ENCODE results near the gene CRTC2. TPM values are rescaled to one million over a fixed set of nuclear protein-coding genes. Genes with fewer than 3 reads are reported as not detected.

CRTC2 gene
- total RNA-seq, 1 experiment from 2014 or later = 33.8 TPM

DNA sequence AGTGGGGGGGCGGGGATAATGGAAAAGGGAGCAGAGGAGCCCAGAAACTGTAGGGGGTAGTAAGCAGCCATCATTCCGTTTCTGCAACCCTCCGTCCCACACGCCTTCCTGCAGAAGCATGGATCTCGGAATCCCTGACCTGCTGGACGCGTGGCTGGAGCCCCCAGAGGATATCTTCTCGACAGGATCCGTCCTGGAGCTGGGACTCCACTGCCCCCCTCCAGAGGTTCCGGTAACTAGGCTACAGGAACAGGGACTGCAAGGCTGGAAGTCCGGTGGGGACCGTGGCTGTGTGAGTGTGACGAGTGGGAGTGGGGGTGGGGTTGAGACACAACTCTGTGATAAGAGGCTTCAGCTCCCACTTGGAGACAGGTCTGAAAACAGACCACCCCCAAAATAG lies 10.0 kb upstream of the CRTC2 start:
- ChIA-PET POLR2A (interaction anchor here (1.3 to 3.3 kb wide), 5 partner anchors 9 to 334 kb away, joined by 4 to 38 read pairs (median 10); partner anchors contain the start of genes CHTOP, JTB, RAB13 and RPS27), CTCF (interaction anchor here (1.1 to 2.3 kb wide), 2 partner anchors 9 kb away, joined by 3 to 13 read pairs; partner anchors contain the start of gene JTB), RAD21 (ENCODE audit: low non-redundant PET in 1 of 2, low total read pairs in 2 of 2, uncharacterized antibody in 2 of 2, unreplicated experiment in 2 of 2) (no interaction called here)
- Histone ChIP-seq H3K4me3 (replicated peaks in 1 of 2; ENCODE audit: low read depth in 1 of 2, low read length in 2 of 2) (peak overlapping the region; percentile 68 to 79), H3K27ac (ENCODE audit: low read depth, low read length) (peak overlapping the region; percentile 90; the same call in 1 of the 2 replicates), H4K20me1 (ENCODE audit: insufficient read depth) (no peaks in the 10 kb centered on the region), H3K27me3 (ENCODE audit: insufficient read depth, low read length) (no peaks in the 10 kb centered on the region), H3K79me2 (ENCODE audit: insufficient read depth, low read length) (peaks cover 8% of the 10 kb centered on the region; the same call in 1 of the 2 replicates), H3K4me2 (ENCODE audit: low read length) (peak overlapping the region; percentile 97), H3K36me3 (ENCODE audit: control insufficient read depth in 1 of 2, insufficient read depth in 2 of 2, low read length in 2 of 2) (no peaks in the 10 kb centered on the region), H2AFZ (ENCODE audit: low read depth, low read length, poor library complexity, severe bottlenecking) (no peak overlapping the region), H3K9me2 (ENCODE audit: insufficient read depth) (no peaks in the 10 kb centered on the region), H3K9me3 (ENCODE audit: control insufficient read depth in 1 of 2, insufficient read depth in 1 of 2, low read depth in 1 of 2, low read length in 2 of 2) (no peaks in the 10 kb centered on the region), H3K4me1 (ENCODE audit: control insufficient read depth in 1 of 2, insufficient read depth in 2 of 2, low read length in 2 of 2) (peaks cover 18 to 43% of the 10 kb centered on the region in 2 experiments), H3K9ac (ENCODE audit: low read length) (peak overlapping the region; percentile 94)
- no peak for DNase-seq (ENCODE audit: low read depth, low spot score)
- intact Hi-C loops (cut with micrococcal nuclease) = loop anchor here (5.0 kb wide), 1 partner anchor 171 kb away; no protein-coding TSS in a partner anchor
- no TSS peak for BruUV-seq (replicated peaks)
- ATAC-seq = no peak
- TF ChIP-seq YY1 (IDR thresholded peaks at IDR 0.05; ENCODE audit: extremely low read depth, insufficient replicate concordance, low read depth, low read length) (no peak), ELF1 (IDR thresholded peaks at IDR 0.05; ENCODE audit: borderline replicate concordance, low read depth) (no peak), FOSL1 (IDR thresholded peaks at IDR 0.05; ENCODE audit: low read depth) (no peak)

- Histone ChIP-seq H2AFZ (ENCODE audit: low read depth, low read length, poor library complexity, severe bottlenecking) (peak overlapping the region; percentile 74), H4K20me1 (ENCODE audit: insufficient read depth) (no peaks in the 10 kb centered on the region), H3K4me3 (replicated peaks in 1 of 2; ENCODE audit: low read depth in 1 of 2, low read length in 2 of 2) (peak overlapping the region; percentile 68 to 79), H3K79me2 (ENCODE audit: insufficient read depth, low read length) (peaks cover 10% of the 10 kb centered on the region), H3K9ac (ENCODE audit: low read length) (peak overlapping the region; percentile 94), H3K9me3 (ENCODE audit: control insufficient read depth in 1 of 2, insufficient read depth in 1 of 2, low read depth in 1 of 2, low read length in 2 of 2) (no peaks in the 10 kb centered on the region), H3K27me3 (ENCODE audit: insufficient read depth, low read length) (no peaks in the 10 kb centered on the region), H3K4me1 (ENCODE audit: control insufficient read depth in 1 of 2, insufficient read depth in 2 of 2, low read length in 2 of 2) (peaks cover 18 to 44% of the 10 kb centered on the region in 2 experiments), H3K9me2 (ENCODE audit: insufficient read depth) (no peaks in the 10 kb centered on the region), H3K27ac (ENCODE audit: low read depth, low read length) (peak overlapping the region; percentile 90), H3K4me2 (ENCODE audit: low read length) (peak overlapping the region; percentile 97), H3K36me3 (ENCODE audit: control insufficient read depth in 1 of 2, insufficient read depth in 2 of 2, low read length in 2 of 2) (no peaks in the 10 kb centered on the region)
- intact Hi-C loops (cut with micrococcal nuclease) = loop anchor here (5.0 kb wide), 1 partner anchor 171 kb away; no protein-coding TSS in a partner anchor
- RAD21 ChIA-PET (ENCODE audit: low non-redundant PET in 1 of 2, low total read pairs in 2 of 2, uncharacterized antibody in 2 of 2, unreplicated experiment in 2 of 2) = interaction anchor here in 1 of 2 experiments (1.1 kb wide), 1 partner anchor 9 kb away, joined by 3 read pairs; no protein-coding TSS in a partner anchor
- 0 out of 2 replicates have a peak, but pooled peaks have one; percentile 7 for ATAC-seq
- no peak for TF ChIP-seq EZH2 (IDR thresholded peaks at IDR 0.05)
- TF ChIP-seq POLR2A (IDR thresholded peaks at IDR 0.05; ENCODE audit: borderline replicate concordance, extremely low read depth, insufficient read depth, insufficient read length) = no peak
- TF ChIP-seq YY1 (IDR thresholded peaks at IDR 0.05; ENCODE audit: extremely low read depth, insufficient replicate concordance, low read depth, low read length) = no peak
- TF ChIP-seq JUND (IDR thresholded peaks at IDR 0.05) = no peak
- no peak for TF ChIP-seq TCF7L2 (IDR thresholded peaks at IDR 0.05; ENCODE audit: borderline replicate concordance, extremely low read depth, insufficient read depth, insufficient read length)
- TF ChIP-seq, protein P1, sequence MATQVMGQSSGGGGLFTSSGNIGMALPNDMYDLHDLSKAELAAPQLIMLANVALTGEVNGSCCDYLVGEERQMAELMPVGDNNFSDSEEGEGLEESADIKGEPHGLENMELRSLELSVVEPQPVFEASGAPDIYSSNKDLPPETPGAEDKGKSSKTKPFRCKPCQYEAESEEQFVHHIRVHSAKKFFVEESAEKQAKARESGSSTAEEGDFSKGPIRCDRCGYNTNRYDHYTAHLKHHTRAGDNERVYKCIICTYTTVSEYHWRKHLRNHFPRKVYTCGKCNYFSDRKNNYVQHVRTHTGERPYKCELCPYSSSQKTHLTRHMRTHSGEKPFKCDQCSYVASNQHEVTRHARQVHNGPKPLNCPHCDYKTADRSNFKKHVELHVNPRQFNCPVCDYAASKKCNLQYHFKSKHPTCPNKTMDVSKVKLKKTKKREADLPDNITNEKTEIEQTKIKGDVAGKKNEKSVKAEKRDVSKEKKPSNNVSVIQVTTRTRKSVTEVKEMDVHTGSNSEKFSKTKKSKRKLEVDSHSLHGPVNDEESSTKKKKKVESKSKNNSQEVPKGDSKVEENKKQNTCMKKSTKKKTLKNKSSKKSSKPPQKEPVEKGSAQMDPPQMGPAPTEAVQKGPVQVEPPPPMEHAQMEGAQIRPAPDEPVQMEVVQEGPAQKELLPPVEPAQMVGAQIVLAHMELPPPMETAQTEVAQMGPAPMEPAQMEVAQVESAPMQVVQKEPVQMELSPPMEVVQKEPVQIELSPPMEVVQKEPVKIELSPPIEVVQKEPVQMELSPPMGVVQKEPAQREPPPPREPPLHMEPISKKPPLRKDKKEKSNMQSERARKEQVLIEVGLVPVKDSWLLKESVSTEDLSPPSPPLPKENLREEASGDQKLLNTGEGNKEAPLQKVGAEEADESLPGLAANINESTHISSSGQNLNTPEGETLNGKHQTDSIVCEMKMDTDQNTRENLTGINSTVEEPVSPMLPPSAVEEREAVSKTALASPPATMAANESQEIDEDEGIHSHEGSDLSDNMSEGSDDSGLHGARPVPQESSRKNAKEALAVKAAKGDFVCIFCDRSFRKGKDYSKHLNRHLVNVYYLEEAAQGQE (IDR thresholded peaks at IDR 0.05; ENCODE audit: low read depth) = no peak
- no TSS peak for BruUV-seq (replicated peaks)
- DNase-seq (ENCODE audit: low read depth, low spot score) = no peak
- POLR2A ChIA-PET = interaction anchor here (1.2 to 3.3 kb wide), 10 partner anchors 9 to 355 kb away, joined by 3 to 38 read pairs (median 6); partner anchors contain the start of genes CHTOP, CRTC2, DENND4B and JTB
- CTCF ChIA-PET = interaction anchor here (1.1 to 2.5 kb wide), 7 partner anchors 9 to 169 kb away, joined by 4 to 14 read pairs (median 7); partner anchors contain the start of genes CRTC2, DENND4B, GATAD2B and JTB
These were observed 9.6 kb upstream of the CRTC2 start for GRCh38 chr1:153968000-153968363.
